Inferior parietal cortex (tissue), 1 donor: ENCODE data around the gene CMSS1.

ENCODE experiments used
- DNase-seq: peaks from one replicate; pipeline ENCODE4 v3.0.0-alpha.2; 2016; ENCODE audit errors: extremely low spot score

CMSS1 gene

DNA sequence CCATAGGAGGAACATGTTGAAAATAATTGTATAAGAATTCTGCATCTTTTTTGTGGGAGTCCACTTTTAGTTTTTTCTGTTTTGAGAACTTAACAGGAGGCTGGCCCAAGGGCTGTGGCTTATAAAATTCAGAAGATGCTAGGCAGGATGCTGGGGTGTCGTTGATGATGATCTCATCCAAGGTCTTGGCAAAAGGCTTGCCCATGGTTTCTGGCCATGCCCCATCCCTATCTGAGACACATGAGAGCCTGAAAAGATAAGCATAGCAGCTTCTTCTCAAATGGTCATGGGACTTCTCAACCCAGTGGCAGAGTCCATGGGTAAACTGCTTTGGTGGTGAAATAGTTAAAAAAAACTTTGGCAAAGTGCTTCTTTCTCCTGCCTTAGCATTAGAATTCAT lies 35.2 kb downstream of the CMSS1 start:
- DNase-seq: no peak

DNA sequence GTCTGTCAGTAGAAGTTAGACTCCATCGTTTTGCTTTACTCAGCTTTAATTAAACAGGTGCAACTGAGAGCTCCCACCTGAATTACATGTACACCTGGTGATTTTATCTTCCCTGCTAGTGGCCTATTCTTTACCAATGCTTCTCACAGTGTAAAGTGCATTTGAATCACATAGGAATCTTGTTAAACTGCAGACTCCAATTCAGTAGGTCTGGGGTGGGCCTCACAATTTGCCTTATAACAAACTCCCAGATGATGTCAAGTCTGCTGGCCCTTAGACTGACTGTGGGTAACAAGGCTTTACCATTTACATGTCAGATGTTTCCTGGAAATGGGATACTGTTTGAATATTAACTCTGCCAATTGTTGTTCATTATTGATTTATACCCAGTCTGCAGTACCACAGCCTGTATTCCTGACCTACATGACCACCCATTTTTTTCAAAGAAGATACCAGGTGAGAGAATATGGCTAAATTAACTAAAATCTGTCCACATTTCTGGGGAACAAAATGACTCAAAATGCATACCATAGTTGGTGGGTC lies 37.2 kb downstream of the CMSS1 start:
- DNase-seq: no peak

DNA sequence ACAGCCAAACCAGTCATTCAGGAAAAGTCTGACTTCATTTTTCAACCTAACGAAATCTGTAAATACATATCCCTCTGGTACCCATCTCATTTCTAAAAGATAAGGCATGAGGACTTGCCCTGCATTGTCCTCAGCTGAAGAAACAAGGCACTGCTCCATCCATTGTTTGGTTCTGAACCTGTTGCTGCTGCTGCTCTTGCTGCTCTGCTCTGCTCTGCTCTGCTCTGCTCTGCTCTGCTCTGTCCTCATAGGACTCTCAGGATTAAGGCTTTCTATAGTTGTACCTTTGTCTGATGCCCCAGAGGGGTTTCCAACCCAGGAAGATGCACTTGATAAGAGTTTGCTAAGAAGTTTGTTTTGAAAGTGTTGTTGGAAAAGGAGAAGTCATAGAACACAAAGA lies 38.2 kb downstream of the CMSS1 start:
- no peak for DNase-seq

DNA sequence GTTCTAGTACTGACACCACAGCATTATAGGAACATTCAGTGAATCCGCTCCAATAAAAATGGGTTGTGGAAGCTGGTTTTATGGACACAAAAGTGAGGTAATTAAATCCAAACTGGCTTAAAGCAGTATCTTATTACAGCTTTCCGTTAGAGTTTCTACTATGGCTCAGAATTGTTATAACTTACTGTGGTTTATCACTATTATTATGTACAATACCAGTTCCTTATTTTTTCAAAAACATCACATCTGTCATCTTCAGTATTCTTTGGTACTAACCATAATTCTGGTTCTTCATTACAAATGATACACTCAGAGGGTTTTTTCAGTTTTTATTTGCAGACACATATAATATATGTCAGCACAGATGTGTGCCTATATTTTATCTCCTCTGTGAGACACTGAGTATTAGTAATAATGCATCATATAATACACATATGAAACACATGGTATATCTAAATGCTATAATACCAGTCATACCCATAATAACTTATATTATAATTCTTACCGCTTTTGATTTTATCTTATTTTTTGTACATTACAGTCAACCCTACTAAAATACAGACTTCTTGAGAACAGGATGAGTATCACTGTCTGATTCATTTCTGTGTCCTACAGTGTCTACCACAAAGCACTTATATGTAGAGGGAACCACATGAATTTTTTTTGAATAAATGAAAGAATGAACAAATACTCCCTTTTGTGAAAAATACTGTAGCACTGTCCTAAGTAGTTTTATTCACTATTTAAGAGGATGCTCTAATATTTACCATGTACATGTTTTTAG lies 39.0 kb downstream of the CMSS1 start:
- no peak for DNase-seq

DNA sequence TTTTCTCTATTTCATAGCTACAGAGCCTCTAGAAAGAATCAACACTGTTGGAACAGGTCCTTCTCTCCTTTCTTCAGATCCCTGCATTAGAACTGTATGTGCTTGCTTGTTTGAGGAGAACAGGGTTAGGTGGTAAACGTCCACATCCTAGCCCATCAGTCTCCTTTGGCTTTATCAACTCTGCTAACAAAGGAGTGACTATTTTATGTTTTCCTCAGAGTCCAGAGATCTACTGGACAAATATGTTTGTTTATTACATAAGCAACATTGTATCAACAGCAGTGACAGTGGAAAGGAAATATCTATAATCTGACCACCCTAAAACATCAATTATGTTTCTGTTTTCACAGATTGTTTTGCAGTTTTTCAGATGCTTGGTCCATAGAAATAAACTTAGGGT lies 39.6 kb downstream of the CMSS1 start:
- DNase-seq: no peak

DNA sequence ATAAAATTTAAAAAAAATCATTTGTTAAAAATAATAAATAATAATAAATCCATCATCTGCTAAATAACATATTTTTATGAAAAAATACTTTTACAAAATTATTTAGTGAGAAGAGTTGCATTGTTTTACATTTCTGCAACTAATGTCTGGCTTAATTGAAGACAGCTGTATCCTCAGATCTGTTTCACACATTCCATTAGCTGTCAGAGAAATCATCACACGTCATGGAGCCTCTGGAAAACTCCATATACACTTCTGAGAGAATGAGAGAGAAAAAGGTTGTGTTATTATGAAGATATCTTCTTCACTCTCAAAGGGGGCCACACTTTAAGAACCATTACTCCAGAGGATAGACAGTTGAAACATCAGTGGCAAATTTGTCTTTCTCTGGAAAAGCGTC lies 40.8 kb downstream of the CMSS1 start:
- no peak for DNase-seq

DNA sequence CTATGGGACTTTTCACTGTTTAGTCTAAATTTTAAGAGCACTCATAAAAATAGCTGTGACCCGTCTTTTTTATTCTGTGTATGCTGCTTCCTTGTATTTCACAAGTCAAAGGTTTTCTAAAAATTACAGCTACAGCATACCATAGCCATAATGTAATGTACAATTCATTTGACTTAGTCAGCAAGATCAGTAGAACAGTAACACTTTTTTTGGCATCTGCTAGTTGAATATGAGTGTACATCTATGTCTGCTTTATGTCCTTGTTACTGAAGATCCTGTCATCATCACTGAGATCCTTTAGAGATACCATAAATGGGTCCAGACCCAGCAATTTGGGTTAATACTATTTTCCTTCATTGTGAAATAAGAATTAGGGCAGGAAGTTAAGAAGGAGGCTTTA lies 42.2 kb downstream of the CMSS1 start:
- no peak for DNase-seq

DNA sequence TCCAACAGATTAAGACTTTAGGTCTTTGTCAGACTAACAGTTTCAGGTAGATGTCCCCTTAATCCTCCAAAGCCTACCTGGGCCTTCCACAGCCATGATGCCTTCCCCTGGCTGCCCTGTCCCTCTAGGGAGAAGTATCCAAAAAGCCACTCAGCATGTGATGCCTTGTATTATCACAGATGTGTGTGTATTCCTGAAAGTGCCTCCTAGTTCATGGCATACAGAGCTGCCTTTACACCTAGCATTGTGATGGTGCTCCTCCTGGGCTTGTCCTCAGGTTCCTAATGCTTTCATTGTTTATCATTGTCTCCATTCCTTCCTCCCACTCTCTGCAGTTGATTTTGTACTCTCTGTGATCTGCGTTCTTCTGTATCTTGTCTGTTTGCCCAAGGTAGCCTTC lies 43.6 kb downstream of the CMSS1 start:
- no peak for DNase-seq

DNA sequence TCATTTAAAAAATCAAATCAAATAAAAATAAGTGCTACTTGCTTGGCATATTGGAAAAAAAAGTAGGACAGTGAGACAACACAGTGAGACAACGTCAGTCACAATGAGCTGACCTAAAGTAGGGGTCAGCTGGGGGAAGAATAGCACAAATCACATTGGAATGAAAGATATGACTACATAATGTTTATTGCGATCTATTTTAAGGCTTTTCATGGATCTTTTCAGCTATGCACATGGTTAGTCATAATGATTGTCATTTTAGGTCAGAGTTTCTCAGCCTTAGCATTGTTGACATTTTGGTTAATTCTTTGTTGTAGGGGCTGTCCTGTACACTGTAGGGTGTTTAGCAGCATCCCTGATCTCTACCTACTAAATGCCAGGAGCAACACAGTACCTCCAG lies 44.5 kb downstream of the CMSS1 start:
- DNase-seq: no peak

DNA sequence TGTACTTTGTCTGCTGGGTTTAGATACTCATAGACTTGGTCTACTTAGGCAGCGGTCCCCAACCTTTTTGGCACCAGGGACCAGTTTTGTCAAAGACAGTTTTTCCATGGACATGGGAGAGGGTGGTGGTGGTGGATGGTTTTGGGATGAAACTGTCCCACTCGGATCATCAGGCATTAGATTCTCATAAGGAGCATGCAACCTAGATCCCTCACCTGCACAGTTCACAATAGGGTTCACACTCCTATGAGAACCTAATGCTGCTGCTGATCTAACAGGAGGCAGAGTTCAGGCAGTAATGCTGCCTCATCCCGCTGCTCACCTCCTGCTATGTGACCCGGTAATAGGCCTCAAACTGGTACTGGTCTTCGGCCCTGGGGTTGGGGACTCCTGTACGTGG lies 45.3 kb downstream of the CMSS1 start:
- no peak for DNase-seq

DNA sequence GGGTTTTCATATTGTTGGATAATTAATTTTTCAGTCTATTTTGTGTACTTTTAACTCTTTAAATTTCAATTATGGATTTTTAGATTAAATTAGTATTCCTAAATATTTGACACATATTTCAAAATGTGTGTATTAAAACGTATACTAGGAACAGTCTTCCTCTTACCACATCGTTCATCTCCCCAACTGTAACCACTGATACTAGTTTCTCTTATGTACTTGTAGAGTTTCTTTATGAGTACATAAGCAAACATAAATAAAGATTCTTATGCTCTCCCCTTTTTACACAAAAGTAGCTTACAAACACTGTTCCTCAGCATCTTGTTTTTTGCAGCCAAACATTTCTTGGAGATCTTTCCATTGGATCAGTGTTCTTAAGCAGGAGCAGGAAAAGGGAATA lies 45.9 kb downstream of the CMSS1 start:
- no peak for DNase-seq

DNA sequence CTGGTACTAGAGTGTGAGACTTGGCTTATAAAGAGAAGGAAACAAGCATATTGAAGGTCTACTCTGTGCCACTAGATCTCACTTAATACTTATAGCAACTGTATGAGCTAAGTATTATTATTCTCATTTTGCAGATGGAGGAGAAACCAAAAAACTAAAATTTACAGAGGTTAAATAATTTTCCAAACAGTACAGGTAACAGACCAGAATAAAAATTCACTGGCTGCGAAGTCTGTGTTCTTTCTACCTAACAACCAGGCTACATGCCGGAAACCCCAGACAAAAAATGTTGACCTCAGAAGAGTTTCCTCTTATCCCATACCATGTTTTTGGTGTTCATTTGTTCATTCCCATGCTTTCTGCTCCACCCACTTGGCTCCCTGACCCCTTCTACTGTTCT lies 46.6 kb downstream of the CMSS1 start:
- no peak for DNase-seq

DNA sequence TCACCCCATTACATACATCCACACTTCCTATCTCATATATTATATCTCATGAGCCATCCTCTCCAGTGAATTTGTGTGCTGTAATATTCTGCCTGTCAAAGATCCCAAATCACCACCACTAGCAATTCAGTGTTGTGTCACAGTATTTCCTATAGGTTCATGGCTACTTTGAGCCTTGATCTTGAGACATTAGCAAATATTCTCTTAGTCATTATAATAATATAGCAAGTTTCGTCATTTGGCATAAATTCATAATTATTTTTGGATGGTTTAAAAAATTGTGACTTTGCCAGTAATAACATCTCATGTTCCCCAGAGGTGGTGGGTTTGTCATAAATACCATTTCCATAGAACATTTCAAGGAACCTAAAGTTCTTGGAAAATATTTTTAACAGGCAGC lies 47.7 kb downstream of the CMSS1 start:
- DNase-seq: no peak

DNA sequence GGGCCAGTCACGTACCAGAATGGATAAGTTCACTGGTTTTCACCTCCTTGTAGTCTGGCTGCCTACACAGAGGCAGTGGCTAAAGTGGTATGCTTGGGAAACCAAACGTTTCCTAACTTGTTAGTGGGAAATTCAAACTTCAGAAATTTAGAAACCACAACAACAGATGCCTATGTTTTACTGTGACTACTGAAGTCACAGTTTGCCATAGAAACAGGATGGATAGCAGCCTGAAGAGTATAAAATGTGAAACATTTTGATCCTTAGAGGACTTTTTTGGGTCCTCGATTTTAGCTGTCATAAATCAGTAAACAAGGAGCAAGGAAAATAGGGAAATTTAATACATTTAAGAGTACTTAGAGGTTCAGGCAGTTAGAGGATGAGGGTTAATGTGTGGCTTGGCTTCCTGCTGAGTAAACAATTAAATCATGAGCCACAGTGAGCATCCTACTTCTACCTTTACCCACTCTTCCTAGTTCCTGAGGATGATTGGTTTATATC lies 48.6 kb downstream of the CMSS1 start:
- no peak for DNase-seq

DNA sequence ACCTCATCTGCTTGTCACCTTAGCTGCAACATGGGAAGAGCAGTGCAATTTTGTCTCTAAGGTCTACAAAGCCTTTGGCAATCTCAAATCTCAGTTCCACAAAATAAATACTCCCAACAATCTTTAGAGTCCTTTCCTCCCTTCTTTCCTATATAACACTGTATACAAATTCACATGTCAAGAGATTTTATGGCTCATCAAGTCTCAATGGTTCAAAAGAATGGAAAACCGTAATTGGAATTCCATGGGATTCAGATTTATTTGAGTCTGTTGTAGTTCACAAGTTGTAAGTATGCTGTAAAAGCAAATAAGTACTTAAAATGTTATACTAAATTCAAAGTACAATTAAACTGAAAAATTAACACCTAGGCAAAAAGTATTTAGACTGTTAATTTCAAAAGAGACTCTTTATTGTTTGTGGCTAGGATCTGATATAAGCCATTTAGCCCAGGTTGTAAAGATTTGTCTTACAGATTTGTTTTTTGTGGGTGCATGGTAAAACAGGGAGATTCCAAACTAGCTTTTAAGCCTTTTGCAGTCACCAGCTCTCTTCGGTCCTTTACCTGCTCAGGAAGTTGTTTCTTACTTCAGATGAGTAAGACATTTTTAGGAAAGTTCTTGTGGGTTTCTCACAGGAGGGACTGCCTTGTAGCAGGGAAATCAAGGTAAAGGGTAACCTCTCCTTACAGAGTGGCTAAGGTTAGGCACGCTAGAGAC lies 50.1 kb downstream of the CMSS1 start:
- DNase-seq: no peak

DNA sequence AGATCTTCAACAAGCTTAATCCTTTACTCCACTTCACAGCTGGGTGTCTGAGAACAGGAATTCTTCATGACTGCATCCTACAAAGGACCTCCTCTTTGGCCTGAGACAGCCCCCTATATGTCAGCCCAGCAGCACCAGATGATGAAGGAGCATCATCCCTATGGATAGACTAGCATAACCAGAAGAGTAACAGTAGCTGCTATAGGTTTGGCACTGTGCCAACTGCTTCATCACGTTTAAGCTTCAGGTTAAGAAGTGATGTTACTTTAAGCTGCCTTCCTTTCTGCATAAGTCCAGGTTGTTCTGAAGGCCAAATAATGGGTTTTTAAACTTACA lies 50.6 kb downstream of the CMSS1 start:
- no peak for DNase-seq

DNA sequence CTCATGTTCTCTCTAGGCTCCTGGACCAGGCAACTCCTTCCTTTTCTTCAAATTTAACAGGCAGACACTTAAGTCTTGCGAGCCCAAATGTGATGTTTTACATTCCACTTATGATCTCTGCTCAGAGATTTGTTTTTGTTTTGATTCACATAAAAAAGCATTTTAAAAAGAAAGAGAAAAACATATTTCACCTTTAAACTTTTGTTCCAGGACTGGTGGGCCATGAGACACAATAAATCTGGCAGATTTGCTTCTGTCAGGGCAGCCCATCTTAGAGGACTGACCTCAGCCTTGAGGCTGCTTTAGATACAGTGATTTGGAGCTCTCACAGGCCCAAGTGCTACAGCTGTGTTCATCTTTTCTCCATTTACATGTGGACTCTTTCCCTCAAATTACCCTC lies 52.0 kb downstream of the CMSS1 start:
- no peak for DNase-seq

DNA sequence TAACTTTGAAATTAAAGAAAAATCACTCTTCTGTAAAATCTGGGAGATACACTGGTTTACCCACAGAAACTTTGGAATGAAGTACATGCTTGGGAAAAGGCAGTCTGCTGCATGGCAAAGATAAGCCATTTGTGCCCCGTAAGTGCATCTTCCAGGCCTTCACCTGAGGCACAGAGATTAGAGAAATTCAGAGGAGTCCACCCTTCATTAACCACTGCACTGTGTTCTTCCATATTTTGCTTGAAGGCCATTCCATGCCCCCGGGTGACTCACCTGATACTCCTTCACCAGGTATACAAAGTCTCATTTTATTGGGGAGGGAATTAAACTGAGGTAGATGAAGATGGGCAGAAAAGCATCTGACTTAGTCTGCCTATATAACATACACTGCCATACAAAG lies 53.0 kb downstream of the CMSS1 start:
- no peak for DNase-seq

DNA sequence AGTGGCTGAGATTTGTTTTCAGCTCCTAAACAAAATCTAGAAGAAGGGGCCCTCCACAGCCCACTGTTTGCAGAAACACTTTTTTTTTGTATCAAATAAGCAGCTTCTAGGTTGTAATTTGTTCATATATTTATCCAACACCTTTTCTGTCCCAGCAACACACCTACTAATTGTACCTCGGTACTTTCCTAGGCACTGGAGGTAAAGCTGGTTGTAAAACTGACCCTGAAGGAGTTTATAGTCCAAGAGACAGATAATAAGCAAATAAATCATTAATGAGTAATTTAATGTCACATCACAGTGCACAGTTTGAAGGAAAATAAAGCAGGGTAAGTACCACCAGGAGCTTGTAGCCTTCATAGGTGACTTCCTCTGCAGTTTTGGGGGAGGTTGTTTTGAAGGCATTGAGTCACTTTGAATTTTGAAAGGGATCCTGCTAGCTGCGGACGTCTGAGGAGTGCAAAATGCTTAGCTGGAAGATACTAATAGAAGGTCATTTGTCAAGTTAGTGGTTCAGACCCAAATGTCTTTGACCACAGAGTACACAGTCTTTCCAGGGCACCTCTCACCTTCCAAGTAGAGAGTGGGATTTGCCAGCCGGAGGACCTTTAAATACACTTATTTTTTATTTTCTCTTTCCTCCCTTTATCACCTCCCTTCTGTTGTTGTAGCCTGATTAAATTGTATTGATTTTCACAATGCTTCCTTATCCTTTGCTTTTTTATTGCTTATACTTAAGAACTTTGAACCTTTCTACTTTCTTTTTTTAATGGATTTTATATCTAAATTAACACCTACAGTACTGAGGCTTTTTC lies 53.8 kb downstream of the CMSS1 start:
- no peak for DNase-seq

DNA sequence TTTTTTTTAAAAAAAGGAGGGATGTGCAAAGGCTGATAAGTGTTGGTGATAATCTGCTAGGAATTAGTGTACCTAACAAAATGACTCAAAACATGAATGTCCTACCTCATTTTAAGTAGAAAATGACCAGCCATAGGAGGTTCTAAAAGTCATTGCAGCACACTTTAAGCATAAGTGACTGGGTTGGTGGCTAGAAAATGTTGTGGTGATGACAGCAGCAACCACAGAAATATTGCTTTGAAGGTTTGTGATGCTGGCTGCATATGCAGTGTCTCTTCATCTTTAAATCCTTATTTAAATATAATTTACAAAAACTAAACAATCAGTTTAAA lies 55.2 kb downstream of the CMSS1 start:
- DNase-seq: no peak

DNA sequence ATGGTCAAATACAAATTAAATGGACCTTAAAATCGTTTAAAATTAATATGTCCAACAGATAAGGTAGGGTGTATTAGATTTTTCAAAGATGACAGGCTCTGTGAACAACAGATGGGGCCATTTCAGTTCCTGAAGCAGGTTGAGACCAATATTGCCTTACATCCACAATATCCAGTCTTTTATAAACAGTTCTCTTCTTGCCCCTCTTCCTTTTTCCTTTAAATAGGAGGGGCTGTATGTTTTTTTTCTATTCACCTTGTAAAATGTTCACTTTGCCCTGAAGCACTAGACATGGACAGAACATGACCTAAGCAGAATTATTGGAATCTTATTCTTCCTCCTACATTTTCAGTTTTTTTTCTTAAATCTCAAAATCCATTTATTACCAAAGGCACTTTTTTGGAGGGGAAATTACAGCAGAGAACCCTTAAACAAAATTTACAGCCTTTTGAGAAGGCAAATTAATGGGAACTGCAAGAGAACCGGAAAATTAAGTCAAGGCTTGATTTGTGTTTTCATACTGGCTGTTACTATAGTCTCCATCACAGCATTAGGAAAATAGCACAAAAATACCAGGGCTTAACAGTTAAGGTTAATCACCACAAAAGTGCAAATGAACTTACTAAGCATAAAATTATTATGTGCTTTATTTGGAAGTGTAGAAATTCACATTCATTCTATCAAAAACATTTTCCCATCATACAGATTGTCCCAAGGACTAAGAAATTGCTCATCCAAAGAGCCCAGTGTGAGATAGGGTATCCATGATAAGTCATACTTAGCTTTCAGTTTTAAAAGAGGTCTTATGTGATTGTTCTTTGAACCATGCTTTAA lies 55.8 kb downstream of the CMSS1 start:
- DNase-seq: no peak
